Loucy (cell line): ENCODE results near the gene PDK2.

Source experiments
- H2AFZ ChIP-seq: fragments of 200-600 bp; sonication (generic); 2 replicates; pipeline ENCODE4 v1.6.0; 2016; ENCODE audit warnings: antibody characterized with exemption, mild to moderate bottlenecking, low read length, moderate library complexity
- H3F3A ChIP-seq: fragments of 200-600 bp; 2 replicates; pipeline ENCODE4 v1.6.0; 2016; ENCODE audit warnings: antibody characterized with exemption, low read depth, mild to moderate bottlenecking
- H3K27me3 ChIP-seq: fragments of 200-600 bp; sonication (generic); 2 replicates; pipeline ENCODE4 v1.6.1; 2014; ENCODE audit warnings: low read length, mild to moderate bottlenecking; ENCODE audit not compliant: insufficient read depth, poor library complexity, severe bottlenecking
- H3K36me3 ChIP-seq: fragments of 200-600 bp; sonication (generic); 2 replicates; pipeline ENCODE4 v1.6.1; 2016; ENCODE audit warnings: low read length; ENCODE audit not compliant: insufficient read depth
- H3K4me1 ChIP-seq: fragments of 200-600 bp; sonication (generic); 2 replicates; pipeline ENCODE4 v1.5.1; 2014; ENCODE audit warnings: low read length, mild to moderate bottlenecking; ENCODE audit not compliant: insufficient read depth, poor library complexity, severe bottlenecking
- H3K4me2 ChIP-seq: fragments of 200-600 bp; sonication (generic); 2 replicates; pipeline ENCODE4 v1.6.0; 2014; ENCODE audit warnings: antibody characterized with exemption, low read length, low read depth, mild to moderate bottlenecking; ENCODE audit not compliant: poor library complexity, severe bottlenecking
- H3K4me3 ChIP-seq: fragments of 200-600 bp; sonication (generic); 2 replicates; pipeline ENCODE4 v1.5.1; 2014; ENCODE audit warnings: low read length, mild to moderate bottlenecking, mixed read lengths; ENCODE audit not compliant: poor library complexity, severe bottlenecking
- H3K79me2 ChIP-seq: fragments of 200-600 bp; sonication (generic); 2 replicates; pipeline ENCODE4 v1.6.1; 2014; ENCODE audit warnings: low read length; ENCODE audit not compliant: insufficient read depth
- H3K9ac ChIP-seq: fragments of 200-600 bp; sonication (generic); 2 replicates; pipeline ENCODE4 v1.6.0; 2014; ENCODE audit warnings: mild to moderate bottlenecking, low read depth, low read length, moderate library complexity; ENCODE audit not compliant: poor library complexity, severe bottlenecking
- H3K9me2 ChIP-seq: fragments of 200-600 bp; sonication (generic); replicated peaks from 2 replicates; pipeline ENCODE4 v1.6.1; 2016; ENCODE audit warnings: low read depth, low read length, mixed read lengths
- H3K9me3 ChIP-seq: fragments of 200-600 bp; sonication (generic); 2 replicates; pipeline ENCODE4 v1.6.1; 2014; ENCODE audit warnings: mild to moderate bottlenecking, antibody characterized with exemption, low read length, low read depth; ENCODE audit not compliant: insufficient read depth
- H4K20me1 ChIP-seq: fragments of 200-600 bp; sonication (generic); 2 replicates; pipeline ENCODE4 v1.6.0; 2014; ENCODE audit warnings: antibody characterized with exemption, low read length, mild to moderate bottlenecking; ENCODE audit not compliant: insufficient read depth, poor library complexity, severe bottlenecking
- CTCF ChIP-seq: fragments of 200-600 bp; sonication (generic); conservative IDR thresholded peaks from 2 replicates; pipeline ENCODE4 v1.5.1; 2014; ENCODE audit warnings: mild to moderate bottlenecking, antibody characterized with exemption, low read length
- EZH2phosphoT487 ChIP-seq: fragments of 200-600 bp; IDR thresholded peaks from 2 replicates; pipeline ENCODE4 v1.6.1; 2018; ENCODE audit warnings: antibody characterized with exemption, mild to moderate bottlenecking, moderate library complexity, borderline replicate concordance

Gene PDK2

GRCh38 chr17:50109207-50109606, 14.1 kb downstream of the PDK2 start:
- no peaks in the 10 kb centered on the region for H3K27me3 ChIP-seq
- TF ChIP-seq CTCF (no peak), EZH2phosphoT487 (no peak)
- no peak overlapping the region for H3K4me3 ChIP-seq
- no peaks in the 10 kb centered on the region for H3K9me2 ChIP-seq
- no peaks in the 10 kb centered on the region for H3K79me2 ChIP-seq
- no peak overlapping the region for H3K9ac ChIP-seq
- no peaks in the 10 kb centered on the region for H3K4me1 ChIP-seq
- no peaks in the 10 kb centered on the region for H3F3A ChIP-seq
- no peak overlapping the region for H2AFZ ChIP-seq
- no peaks in the 10 kb centered on the region for H4K20me1 ChIP-seq
- H3K9me3 ChIP-seq = no peaks in the 10 kb centered on the region
- H3K4me2 ChIP-seq = no peak overlapping the region
- H3K36me3 ChIP-seq = peaks cover 11% of the 10 kb centered on the region; the same call in 1 of the 2 replicates

- no peak for TF ChIP-seq EZH2phosphoT487
- TF ChIP-seq CTCF = no peak
- H2AFZ ChIP-seq = no peak overlapping the region
- H3K79me2 ChIP-seq = no peaks in the 10 kb centered on the region
- H3K4me2 ChIP-seq = no peak overlapping the region
- no peaks in the 10 kb centered on the region for H3K4me1 ChIP-seq
- H3K9me3 ChIP-seq = no peaks in the 10 kb centered on the region
- H3K36me3 ChIP-seq = peaks cover 11% of the 10 kb centered on the region; the same call in 1 of the 2 replicates
- H3F3A ChIP-seq = no peaks in the 10 kb centered on the region
- no peak overlapping the region for H3K9ac ChIP-seq
- H3K27me3 ChIP-seq = no peaks in the 10 kb centered on the region
- H3K4me3 ChIP-seq = no peak overlapping the region
- H3K9me2 ChIP-seq = no peaks in the 10 kb centered on the region
- H4K20me1 ChIP-seq = no peaks in the 10 kb centered on the region
Measured at GRCh38 chr17:50109785-50110184, 14.6 kb downstream of the PDK2 start.

- H4K20me1 ChIP-seq = no peaks in the 10 kb centered on the region
- H3F3A ChIP-seq = no peaks in the 10 kb centered on the region
- no peaks in the 10 kb centered on the region for H3K9me3 ChIP-seq
- no peaks in the 10 kb centered on the region for H3K27me3 ChIP-seq
- H3K36me3 ChIP-seq = peaks cover 11% of the 10 kb centered on the region; the same call in 1 of the 2 replicates
- no peak overlapping the region for H3K9ac ChIP-seq
- no peak overlapping the region for H2AFZ ChIP-seq
- H3K4me2 ChIP-seq = no peak overlapping the region
- no peak for TF ChIP-seq EZH2phosphoT487
- TF ChIP-seq CTCF = no peak
- H3K79me2 ChIP-seq = no peaks in the 10 kb centered on the region
- H3K9me2 ChIP-seq = no peaks in the 10 kb centered on the region
- no peak overlapping the region for H3K4me3 ChIP-seq
- H3K4me1 ChIP-seq = no peaks in the 10 kb centered on the region
Measured at GRCh38 chr17:50110591-50111349, 15.6 kb downstream of the PDK2 start.
